GM12875 (cell line): ENCODE data around the gene FGD4.

Source experiments
- H3K4me3 ChIP-seq: one replicate; pipeline ENCODE4 v1.5.1; 2011; ENCODE audit warnings: low read depth, low read length, control low read depth
- TF ChIP-seq, protein P1 (sequence below): IDR thresholded peaks from 2 replicates; pipeline ENCODE4 v1.5.1; 2011; ENCODE audit warnings: low read depth, mild to moderate bottlenecking, control low read depth, inconsistent platforms, low read length, moderate library complexity, borderline replicate concordance; ENCODE audit not compliant: insufficient read depth

FGD4 gene

DNA sequence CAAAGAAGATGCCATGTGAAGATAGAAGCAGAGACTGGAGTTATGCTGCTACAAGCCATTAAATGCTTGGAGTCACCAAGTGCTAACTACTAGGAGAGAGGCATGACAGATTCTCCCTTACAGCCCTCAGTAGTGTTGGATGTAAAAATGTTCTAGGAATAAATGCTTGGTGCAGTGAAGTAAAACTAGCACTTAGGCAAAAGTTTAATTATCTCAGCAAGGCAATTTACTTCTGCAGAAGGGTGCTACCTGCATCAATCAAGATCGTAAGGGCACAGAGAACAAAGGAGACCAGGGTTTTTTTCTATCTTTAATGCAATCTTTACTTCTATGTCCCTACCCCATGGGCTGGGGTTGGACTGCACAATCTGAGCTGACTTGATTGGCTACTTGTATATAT is 270.2 kb downstream of the FGD4 start:
- TF ChIP-seq, protein P1, sequence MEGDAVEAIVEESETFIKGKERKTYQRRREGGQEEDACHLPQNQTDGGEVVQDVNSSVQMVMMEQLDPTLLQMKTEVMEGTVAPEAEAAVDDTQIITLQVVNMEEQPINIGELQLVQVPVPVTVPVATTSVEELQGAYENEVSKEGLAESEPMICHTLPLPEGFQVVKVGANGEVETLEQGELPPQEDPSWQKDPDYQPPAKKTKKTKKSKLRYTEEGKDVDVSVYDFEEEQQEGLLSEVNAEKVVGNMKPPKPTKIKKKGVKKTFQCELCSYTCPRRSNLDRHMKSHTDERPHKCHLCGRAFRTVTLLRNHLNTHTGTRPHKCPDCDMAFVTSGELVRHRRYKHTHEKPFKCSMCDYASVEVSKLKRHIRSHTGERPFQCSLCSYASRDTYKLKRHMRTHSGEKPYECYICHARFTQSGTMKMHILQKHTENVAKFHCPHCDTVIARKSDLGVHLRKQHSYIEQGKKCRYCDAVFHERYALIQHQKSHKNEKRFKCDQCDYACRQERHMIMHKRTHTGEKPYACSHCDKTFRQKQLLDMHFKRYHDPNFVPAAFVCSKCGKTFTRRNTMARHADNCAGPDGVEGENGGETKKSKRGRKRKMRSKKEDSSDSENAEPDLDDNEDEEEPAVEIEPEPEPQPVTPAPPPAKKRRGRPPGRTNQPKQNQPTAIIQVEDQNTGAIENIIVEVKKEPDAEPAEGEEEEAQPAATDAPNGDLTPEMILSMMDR, result no peak
- H3K4me3 ChIP-seq, result no peak overlapping the region

DNA sequence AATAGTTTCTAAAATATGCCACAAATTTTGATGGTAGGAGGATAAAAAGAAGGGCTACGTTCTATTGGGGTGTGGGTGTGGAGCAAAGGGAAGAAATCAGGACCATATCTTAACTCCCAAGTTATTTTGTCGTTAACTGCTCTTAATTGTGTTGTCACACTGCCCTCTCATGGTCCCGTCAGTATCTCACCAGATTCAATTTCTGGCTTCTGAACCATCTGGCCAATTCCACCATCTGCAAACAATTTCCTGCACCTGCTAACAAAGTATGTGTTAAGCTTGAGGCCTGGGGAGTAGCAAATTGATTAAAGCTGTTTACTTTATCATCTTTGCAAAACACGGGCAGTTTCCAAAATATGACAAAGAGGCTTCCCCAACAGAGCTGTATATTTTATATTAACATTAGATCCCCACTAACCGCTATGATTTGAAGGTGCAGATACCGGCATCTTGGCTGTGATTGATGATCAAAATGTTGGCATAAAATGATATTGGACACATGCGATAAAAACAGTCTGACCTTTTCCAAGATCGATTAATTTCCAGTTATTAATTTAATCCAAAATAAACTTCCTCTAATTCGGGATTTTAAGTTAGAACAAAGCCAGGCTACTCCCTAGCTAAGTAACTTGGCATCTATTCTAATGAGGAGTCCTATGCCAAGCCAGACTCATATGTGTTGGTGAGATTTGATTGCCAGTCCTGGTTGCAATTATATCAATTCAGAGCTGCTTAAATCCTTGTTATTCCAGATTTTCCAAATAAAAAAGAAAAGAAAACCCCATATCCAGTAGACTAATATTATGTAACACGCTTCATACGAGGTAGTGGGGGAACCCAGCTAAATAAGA is 272.8 kb downstream of the FGD4 start:
- H3K4me3 ChIP-seq, result no peak overlapping the region
- TF ChIP-seq, protein P1, result peak; percentile 46; the same call in 1 of the 2 replicates

DNA sequence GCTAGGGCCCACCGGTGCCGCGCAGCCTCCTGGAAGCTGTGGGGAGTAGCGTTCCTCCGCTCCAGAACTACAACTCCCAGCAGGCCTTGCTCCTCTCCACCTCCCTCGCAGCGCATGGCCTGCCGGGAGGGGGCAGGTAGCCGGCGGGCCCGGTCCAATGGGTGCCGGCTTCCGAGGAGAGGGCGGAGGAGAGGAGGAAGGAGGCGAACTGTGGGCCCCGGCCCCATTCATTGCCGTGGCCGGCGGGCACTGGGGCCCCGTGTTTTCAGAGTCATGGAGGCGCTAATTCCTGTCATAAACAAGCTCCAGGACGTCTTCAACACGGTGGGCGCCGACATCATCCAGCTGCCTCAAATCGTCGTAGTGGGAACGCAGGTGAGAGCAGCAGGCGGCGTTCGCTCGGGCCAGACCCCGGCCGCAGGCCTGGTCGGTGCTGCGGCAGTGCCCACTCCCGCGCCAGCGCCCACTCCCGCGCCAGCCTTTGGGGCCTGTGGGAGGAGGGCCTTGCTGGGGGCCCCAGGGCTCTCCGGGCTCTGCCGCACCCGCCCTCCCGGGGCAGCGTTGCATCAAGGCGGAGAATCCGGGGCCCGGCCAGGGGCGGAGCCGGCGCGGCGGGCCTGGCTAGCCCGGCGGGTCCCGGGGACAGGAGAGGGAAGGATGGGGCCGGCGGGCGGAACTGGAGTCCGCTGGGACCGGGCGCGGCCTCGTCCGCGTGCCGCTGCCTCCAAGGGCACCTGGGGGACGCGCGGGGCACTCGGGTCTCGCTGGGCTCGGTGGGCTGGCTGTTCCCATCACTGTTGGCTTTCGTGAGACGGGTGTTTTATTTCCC is 279.9 kb downstream of the FGD4 start, which contains the start of gene DNM1L:
DNM1L (plus strand) TSS at position 211 of the 829 bp plus-strand sequence; CDS start at position 274, 63 bp downstream.
- peak within 1 kb of the TSS; percentile 76 for H3K4me3 ChIP-seq
- TF ChIP-seq, protein P1, result no peak

DNA sequence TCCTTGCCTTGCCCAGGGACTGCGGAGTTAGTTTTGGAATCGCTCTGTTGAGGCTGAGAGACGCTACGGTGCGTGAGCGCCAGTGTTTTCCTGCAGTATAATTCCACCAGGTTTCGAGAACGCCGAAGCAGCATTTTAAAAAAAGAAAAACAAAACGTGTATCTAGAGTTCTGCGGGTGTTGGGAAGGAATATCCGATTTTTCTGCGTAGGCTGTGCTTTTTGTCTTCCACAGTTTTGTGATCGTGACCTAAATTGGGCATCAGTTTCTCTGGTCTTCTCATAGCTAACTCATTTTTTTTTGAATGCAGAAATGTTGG is 280.5 kb downstream of the FGD4 start:
- peak overlapping the region; percentile 76 for H3K4me3 ChIP-seq
- TF ChIP-seq, protein P1, result no peak

DNA sequence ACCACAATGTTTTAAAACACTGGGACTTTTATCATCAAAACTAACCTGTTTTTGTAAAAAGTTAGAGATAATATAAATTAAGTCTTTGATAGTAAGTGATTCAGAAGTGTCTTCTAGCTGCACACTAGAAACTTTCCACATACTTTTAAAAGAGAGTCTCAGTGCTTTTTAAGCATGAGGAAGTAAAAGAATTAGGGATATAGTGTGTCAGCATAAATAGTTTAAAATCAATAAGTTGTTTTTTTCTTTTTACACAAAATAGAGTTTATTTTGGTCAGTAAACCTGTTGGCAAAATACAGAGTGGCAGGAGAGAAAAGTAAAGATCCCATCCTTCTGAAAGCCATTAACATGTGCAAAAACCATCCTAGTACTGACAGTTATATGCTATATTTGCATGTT is 281.4 kb downstream of the FGD4 start:
- TF ChIP-seq, protein P1, result no peak
- no peak overlapping the region for H3K4me3 ChIP-seq

DNA sequence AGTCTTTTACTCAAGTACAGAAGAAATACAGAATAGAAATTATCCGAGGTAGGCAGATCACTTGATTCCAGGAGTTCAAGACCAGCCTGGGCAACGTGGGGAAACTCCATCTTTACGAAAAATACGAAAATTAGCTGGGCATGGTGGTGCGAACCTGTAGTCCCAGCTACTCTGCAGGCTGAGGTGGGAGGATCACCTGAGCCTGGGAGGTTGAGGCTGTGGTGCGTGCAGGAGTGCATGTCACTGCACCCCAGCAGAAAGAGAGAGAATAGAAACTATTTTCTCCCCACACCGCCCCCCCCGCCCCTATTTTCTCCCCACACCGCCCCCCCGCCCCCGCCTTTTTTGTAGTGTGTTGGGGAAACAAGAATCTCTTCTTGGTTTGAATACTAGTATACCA is 281.9 kb downstream of the FGD4 start:
- H3K4me3 ChIP-seq, result no peak overlapping the region
- TF ChIP-seq, protein P1, result no peak
